Suprapubic skin (tissue), 4 donors: ENCODE results near the gene RALA. TPM values are rescaled to one million over a fixed set of nuclear protein-coding genes. Genes with fewer than 3 reads are reported as not detected.

Experiments
- DNase-seq, 2 donors: peaks; one replicate each; pipeline ENCODE4 v3.0.0-alpha.2; 2019; ENCODE audit warnings: low spot score in 2 of 2
- H3K27ac ChIP-seq: fragments of 200-600 bp; sonication (generic); one replicate; pipeline ENCODE4 v1.5.1; 2019
- H3K27me3 ChIP-seq: fragments of 200-600 bp; sonication (generic); one replicate; pipeline ENCODE4 v1.5.1; 2019
- H3K36me3 ChIP-seq: fragments of 200-600 bp; sonication (generic); one replicate; pipeline ENCODE4 v1.5.1; 2019
- H3K4me1 ChIP-seq: fragments of 200-600 bp; sonication (generic); one replicate; pipeline ENCODE4 v1.5.1; 2019
- H3K4me3 ChIP-seq: fragments of 200-600 bp; sonication (generic); one replicate; pipeline ENCODE4 v1.5.1; 2019; ENCODE audit warnings: mild to moderate bottlenecking
- H3K9me3 ChIP-seq: fragments of 200-600 bp; sonication (generic); one replicate; pipeline ENCODE4 v1.5.1; 2019
- CTCF ChIP-seq, 2 donors: fragments of 200-600 bp in 1 of 2; fragments of 450-650 bp in 1 of 2; sonication (generic) in 1 of 2; IDR thresholded peaks; one replicate each; pipeline ENCODE4 v1.5.1; 2016 to 2019; ENCODE audit warnings: antibody characterized with exemption in 2 of 2, mild to moderate bottlenecking in 1 of 2, moderate library complexity in 1 of 2
- EP300 ChIP-seq: sonication (generic); formaldehyde crosslinking; IDR thresholded peaks from one replicate; pipeline ENCODE4 v1.6.1; 2017; ENCODE audit warnings: antibody characterized with exemption
- POLR2A ChIP-seq, 2 donors: fragments of 450-650 bp; IDR thresholded peaks; one replicate each; pipeline ENCODE4 v1.6.1; 2017; ENCODE audit warnings: antibody characterized with exemption in 2 of 2, mild to moderate bottlenecking in 2 of 2, moderate library complexity in 2 of 2
- POLR2AphosphoS5 ChIP-seq, 3 donors: sonication (generic); formaldehyde crosslinking; IDR thresholded peaks; one replicate each; pipeline ENCODE4 v1.6.1; 2017; ENCODE audit warnings: antibody characterized with exemption in 3 of 3
- WGBS: methylation state at CpG from one replicate; pipeline ENCODE4 v1.1.5; 2018; 5-methylcytosine and 5-hydroxymethylcytosine counted together
- total RNA-seq, 4 donors: library from RNA; depleted of rRNA; stranded (reverse); fragments of >200 nt; gene quantifications; one replicate each; pipeline ENCODE4 v1.1.0, GENCODE V29; 2016

The RALA gene
- total RNA-seq, 4 donors from 2014 or later = 15.5 to 24.1 (median 15.9) TPM

GRCh38 chr7:39741942-39742623, 118.7 kb downstream of the RALA start:
- Histone ChIP-seq H3K9me3 (no peaks in the 10 kb centered on the region), H3K4me3 (no peak overlapping the region), H3K36me3 (no peaks in the 10 kb centered on the region), H3K4me1 (no peaks in the 10 kb centered on the region), H3K27me3 (no peaks in the 10 kb centered on the region), H3K27ac (no peak overlapping the region)
- TF ChIP-seq POLR2AphosphoS5 (IDR thresholded peaks at IDR 0.05) (no peak), CTCF (IDR thresholded peaks at IDR 0.05) (no peak), EP300 (no peak), POLR2A (IDR thresholded peaks at IDR 0.05) (no peak)
- no peak for DNase-seq
- WGBS = 91% methylated on average over 12 of the region's 13 CpGs

DNA sequence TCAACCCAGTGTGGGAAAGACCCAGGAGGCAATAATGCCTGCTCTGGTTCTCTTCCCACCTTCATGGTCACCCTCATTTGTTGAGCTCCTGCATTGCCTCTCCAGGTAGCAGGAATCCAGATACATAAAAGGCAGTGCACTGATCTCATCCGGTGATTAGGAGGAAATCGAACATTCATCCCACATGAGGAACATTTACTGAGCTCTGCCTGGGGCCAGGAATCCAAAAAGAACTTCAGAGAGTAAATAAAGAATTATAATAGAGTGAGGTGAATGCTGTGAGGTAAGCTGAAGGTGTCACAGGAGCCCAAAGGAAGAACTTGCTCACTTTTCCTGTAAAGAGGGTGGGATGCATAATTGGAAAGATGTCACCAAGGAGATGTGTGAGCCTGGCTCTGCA, 121.2 kb downstream of the RALA start:
- no peak for DNase-seq
- TF ChIP-seq EP300 (no peak), POLR2AphosphoS5 (IDR thresholded peaks at IDR 0.05) (no peak), POLR2A (IDR thresholded peaks at IDR 0.05) (no peak), CTCF (IDR thresholded peaks at IDR 0.05) (no peak)
- no peak overlapping the region for H3K4me3 ChIP-seq
- no peaks in the 10 kb centered on the region for H3K36me3 ChIP-seq
- no peaks in the 10 kb centered on the region for H3K4me1 ChIP-seq
- H3K9me3 ChIP-seq = no peaks in the 10 kb centered on the region
- no peak overlapping the region for H3K27ac ChIP-seq
- H3K27me3 ChIP-seq = no peaks in the 10 kb centered on the region
- 69% methylated on average over 2 of the region's 2 CpGs for WGBS

GRCh38 chr7:39745320-39745719, 121.9 kb downstream of the RALA start:
- no peak for DNase-seq
- 55% methylated on average over 4 of the region's 4 CpGs for WGBS

DNA sequence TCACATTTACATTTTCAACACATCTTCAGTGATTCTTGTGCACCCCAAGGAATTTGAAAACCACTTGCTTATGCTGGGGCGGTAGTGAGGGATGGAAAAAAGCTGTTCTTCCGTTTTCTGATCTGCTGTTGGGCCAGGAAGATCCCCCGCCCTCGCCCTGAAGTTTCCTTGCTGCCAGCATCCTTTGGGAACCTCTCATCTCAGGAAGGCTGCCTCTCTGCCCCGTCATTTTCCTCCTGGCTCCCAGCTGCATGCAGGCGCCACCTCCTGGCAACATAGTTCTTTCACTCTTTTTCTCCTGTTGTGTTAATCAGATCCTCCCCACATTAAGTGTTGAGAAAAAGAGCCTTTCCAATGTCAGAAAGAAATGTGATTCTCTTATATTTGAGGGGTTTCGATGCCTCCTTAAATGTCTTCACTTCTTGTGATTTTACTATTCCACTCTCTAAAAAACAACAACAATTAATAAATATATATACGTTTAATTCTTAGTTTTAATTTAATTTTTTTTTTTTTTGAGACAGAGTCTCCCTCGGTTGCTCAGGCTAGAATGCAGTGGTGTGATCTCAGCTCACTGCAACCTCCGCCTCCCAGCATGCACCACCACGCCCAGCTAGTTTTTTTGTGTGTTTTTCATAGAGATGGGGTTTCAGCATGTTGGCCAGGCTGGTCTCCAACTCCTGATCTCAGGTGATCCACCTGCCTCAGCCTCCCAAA, 122.9 kb downstream of the RALA start:
- TF ChIP-seq EP300 (no peak), CTCF (IDR thresholded peaks at IDR 0.05) (peak; percentile 59 to 61), POLR2A (IDR thresholded peaks at IDR 0.05) (no peak), POLR2AphosphoS5 (IDR thresholded peaks at IDR 0.05) (no peak)
- 25% methylated on average over 11 of the region's 11 CpGs for WGBS

More at GRCh38 chr7:39745320-39745719, 121.9 kb downstream of the RALA start:
- Histone ChIP-seq H3K4me1 (no peaks in the 10 kb centered on the region), H3K27ac (no peak overlapping the region), H3K27me3 (no peaks in the 10 kb centered on the region), H3K36me3 (no peaks in the 10 kb centered on the region), H3K4me3 (no peak overlapping the region), H3K9me3 (no peaks in the 10 kb centered on the region)
- no peak for TF ChIP-seq POLR2AphosphoS5 (IDR thresholded peaks at IDR 0.05)
- TF ChIP-seq EP300 = no peak
- no peak for TF ChIP-seq CTCF (IDR thresholded peaks at IDR 0.05)
- no peak for TF ChIP-seq POLR2A (IDR thresholded peaks at IDR 0.05)

GRCh38 chr7:39749177-39749576, 125.8 kb downstream of the RALA start:
- Histone ChIP-seq H3K9me3 (no peaks in the 10 kb centered on the region), H3K4me1 (peaks cover 2% of the 10 kb centered on the region), H3K27ac (no peak overlapping the region), H3K4me3 (no peak overlapping the region), H3K27me3 (no peaks in the 10 kb centered on the region), H3K36me3 (no peaks in the 10 kb centered on the region)
- WGBS = 77% methylated on average over 1 of the region's 1 CpG
- no peak for DNase-seq
- no peak for TF ChIP-seq POLR2A (IDR thresholded peaks at IDR 0.05)
- TF ChIP-seq CTCF (IDR thresholded peaks at IDR 0.05) = no peak
- no peak for TF ChIP-seq POLR2AphosphoS5 (IDR thresholded peaks at IDR 0.05)
- no peak for TF ChIP-seq EP300

More for the DNA sequence above, 122.9 kb downstream of the RALA start:
- peak; percentile 83 to 84 for DNase-seq
- Histone ChIP-seq H3K27ac (no peak overlapping the region), H3K9me3 (no peaks in the 10 kb centered on the region), H3K4me3 (no peak overlapping the region), H3K27me3 (no peaks in the 10 kb centered on the region), H3K4me1 (no peaks in the 10 kb centered on the region), H3K36me3 (no peaks in the 10 kb centered on the region)
